IPS DF 6.9 (cell line): ENCODE data around the gene C2.

Experiments
- DNase-seq: peaks from one replicate; pipeline ENCODE4 v3.0.0-alpha.2; 2013; ENCODE audit warnings: low read depth, low spot score
- H3K27ac ChIP-seq: one replicate; pipeline ENCODE4 v1.5.1; 2013; ENCODE audit warnings: low read length, control low read depth
- H3K27me3 ChIP-seq: 2 replicates; pipeline ENCODE4 v1.6.1; 2013; ENCODE audit warnings: mild to moderate bottlenecking, low read length; ENCODE audit not compliant: control insufficient read depth, insufficient read depth
- H3K36me3 ChIP-seq: 2 replicates; pipeline ENCODE4 v1.6.1; 2013; ENCODE audit warnings: low read length; ENCODE audit not compliant: control insufficient read depth, insufficient read depth
- H3K4me1 ChIP-seq: 2 replicates; pipeline ENCODE4 v1.6.1; 2013; ENCODE audit warnings: low read length; ENCODE audit not compliant: control insufficient read depth, insufficient read depth
- H3K4me3 ChIP-seq: 2 replicates; pipeline ENCODE4 v1.5.1; 2013; ENCODE audit warnings: mild to moderate bottlenecking, low read length
- H3K9me3 ChIP-seq: 2 replicates; pipeline ENCODE4 v1.6.1; 2013; ENCODE audit warnings: low read length, inconsistent platforms; ENCODE audit not compliant: control insufficient read depth, insufficient read depth
- WGBS: extraction: QIAGEN DNeasy Blood & Tissue Kit; methylation state at CpG from one replicate; pipeline ENCODE4 v1.1.7; 2013; ENCODE audit warnings: mixed read lengths, missing lambda C conversion rate; ENCODE audit not compliant: insufficient read length, insufficient coverage; 5-methylcytosine and 5-hydroxymethylcytosine counted together

The C2 gene

GRCh38 chr6:31886541-31886991 lies 41.0 kb upstream of the C2 start:
- WGBS, result no CpG with 5 or more reads among the region's 18 CpGs
- Histone ChIP-seq H3K4me1 (no peaks in the 10 kb centered on the region), H3K27ac (no peak overlapping the region), H3K9me3 (no peaks in the 10 kb centered on the region), H3K36me3 (peaks cover 58% of the 10 kb centered on the region), H3K27me3 (no peaks in the 10 kb centered on the region), H3K4me3 (no peak overlapping the region)
- no peak for DNase-seq

- peaks cover 58% of the 10 kb centered on the region for H3K36me3 ChIP-seq
- no peaks in the 10 kb centered on the region for H3K9me3 ChIP-seq
- no peaks in the 10 kb centered on the region for H3K4me1 ChIP-seq
- no peaks in the 10 kb centered on the region for H3K27me3 ChIP-seq
- no CpG with 5 or more reads among the region's 19 CpGs for WGBS
- H3K4me3 ChIP-seq, result no peak overlapping the region
- H3K27ac ChIP-seq, result no peak overlapping the region
- no peak for DNase-seq
These were observed 40.1 kb upstream of the C2 start for GRCh38 chr6:31887173-31888007.

GRCh38 chr6:31888276-31889258 lies 39.0 kb upstream of the C2 start:
- Histone ChIP-seq H3K9me3 (no peaks in the 10 kb centered on the region), H3K27ac (no peak overlapping the region), H3K4me1 (no peaks in the 10 kb centered on the region), H3K36me3 (peaks cover 56% of the 10 kb centered on the region), H3K27me3 (no peaks in the 10 kb centered on the region), H3K4me3 (no peak overlapping the region)
- no CpG with 5 or more reads among the region's 43 CpGs for WGBS
- no peak for DNase-seq

DNA sequence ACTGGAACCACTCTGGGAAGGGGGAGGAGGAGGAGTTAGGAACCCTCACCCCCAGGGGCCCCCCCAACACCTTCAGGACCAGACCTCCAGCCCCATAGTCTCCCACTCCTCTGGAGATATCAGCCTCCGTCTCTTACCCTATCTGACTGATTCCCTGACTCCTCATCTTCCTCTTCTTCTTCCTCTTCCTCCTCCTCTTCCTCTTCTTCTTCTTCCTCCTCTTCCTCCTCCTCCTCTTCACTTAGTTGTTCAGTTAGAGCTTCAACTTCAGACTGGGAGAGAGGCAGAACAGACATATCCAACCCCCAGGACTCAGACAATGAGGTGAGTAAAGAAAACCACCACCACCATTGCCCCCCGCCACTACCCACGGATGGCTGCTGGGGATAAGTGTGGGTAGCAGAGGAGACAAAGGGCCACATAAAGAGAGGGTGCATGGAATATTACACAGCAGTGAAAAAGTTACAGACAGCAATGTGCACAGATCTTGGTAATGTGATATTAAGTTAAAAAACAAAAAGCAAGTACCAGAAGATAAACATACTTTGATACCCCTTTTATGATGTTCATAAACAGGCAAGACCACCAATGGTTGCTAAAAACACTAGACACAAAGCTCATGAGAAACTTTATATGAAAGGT lies 38.1 kb upstream of the C2 start:
- peaks cover 50% of the 10 kb centered on the region for H3K36me3 ChIP-seq
- H3K9me3 ChIP-seq, result no peaks in the 10 kb centered on the region
- no CpG with 5 or more reads among the region's 3 CpGs for WGBS
- no peak for DNase-seq
- no peaks in the 10 kb centered on the region for H3K4me1 ChIP-seq
- H3K4me3 ChIP-seq, result no peak overlapping the region
- no peaks in the 10 kb centered on the region for H3K27me3 ChIP-seq
- no peak overlapping the region for H3K27ac ChIP-seq

GRCh38 chr6:31892821-31893220 lies 34.7 kb upstream of the C2 start:
- WGBS, result no CpG with 5 or more reads among the region's 6 CpGs
- DNase-seq, result no peak
- Histone ChIP-seq H3K4me3 (no peak overlapping the region), H3K9me3 (no peaks in the 10 kb centered on the region), H3K27ac (no peak overlapping the region), H3K4me1 (no peaks in the 10 kb centered on the region), H3K36me3 (peaks cover 32% of the 10 kb centered on the region), H3K27me3 (no peaks in the 10 kb centered on the region)

DNA sequence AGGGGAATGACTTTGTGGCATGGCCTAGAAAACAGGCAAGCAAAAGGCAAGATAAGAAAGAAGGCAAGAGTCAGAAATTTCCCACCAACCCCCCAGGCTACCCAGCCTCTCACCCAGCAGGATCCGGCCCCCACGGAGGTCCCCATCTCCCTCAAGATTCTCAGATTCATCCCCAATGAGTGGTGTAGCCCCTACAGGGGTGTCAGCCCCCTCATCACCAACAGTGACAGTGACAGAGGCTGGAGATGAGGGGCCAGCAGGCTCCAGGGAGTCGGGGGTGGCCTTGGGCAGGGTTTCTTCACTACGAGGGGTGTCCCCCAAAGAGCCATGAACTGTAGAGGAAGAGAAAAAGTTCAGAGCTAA lies 31.0 kb upstream of the C2 start:
- H3K36me3 ChIP-seq, result peaks cover 21% of the 10 kb centered on the region
- H3K27me3 ChIP-seq, result no peaks in the 10 kb centered on the region
- WGBS, result no CpG with 5 or more reads among the region's 4 CpGs
- H3K4me3 ChIP-seq, result peak overlapping the region; percentile 87; the same call in 1 of the 2 replicates
- no peak overlapping the region for H3K27ac ChIP-seq
- peaks cover 7% of the 10 kb centered on the region for H3K4me1 ChIP-seq
- H3K9me3 ChIP-seq, result no peaks in the 10 kb centered on the region
- no peak for DNase-seq

- Histone ChIP-seq H3K4me1 (peaks cover 7% of the 10 kb centered on the region), H3K4me3 (peak overlapping the region; percentile 87), H3K9me3 (no peaks in the 10 kb centered on the region), H3K36me3 (peaks cover 21% of the 10 kb centered on the region), H3K27ac (no peak overlapping the region), H3K27me3 (no peaks in the 10 kb centered on the region)
- DNase-seq, result no peak
- WGBS, result no CpG with 5 or more reads among the region's 62 CpGs
These were observed 30.5 kb upstream of the C2 start for GRCh38 chr6:31896856-31897611.

- Histone ChIP-seq H3K36me3 (peaks cover 13% of the 10 kb centered on the region), H3K4me1 (peaks cover 7% of the 10 kb centered on the region), H3K9me3 (no peaks in the 10 kb centered on the region), H3K27ac (no peak within 1 kb of the TSS), H3K4me3 (peak within 1 kb of the TSS; percentile 87), H3K27me3 (no peaks in the 10 kb centered on the region)
- DNase-seq, result no peak
- no CpG with 5 or more reads among the region's 49 CpGs for WGBS
These were observed 29.7 kb upstream of the C2 start, which contains the start of gene EHMT2 for GRCh38 chr6:31897612-31898382. Gene EHMT2 (minus strand): TSS chr6:31897698. CDS start chr6:31897677, 21 bp downstream.

DNA sequence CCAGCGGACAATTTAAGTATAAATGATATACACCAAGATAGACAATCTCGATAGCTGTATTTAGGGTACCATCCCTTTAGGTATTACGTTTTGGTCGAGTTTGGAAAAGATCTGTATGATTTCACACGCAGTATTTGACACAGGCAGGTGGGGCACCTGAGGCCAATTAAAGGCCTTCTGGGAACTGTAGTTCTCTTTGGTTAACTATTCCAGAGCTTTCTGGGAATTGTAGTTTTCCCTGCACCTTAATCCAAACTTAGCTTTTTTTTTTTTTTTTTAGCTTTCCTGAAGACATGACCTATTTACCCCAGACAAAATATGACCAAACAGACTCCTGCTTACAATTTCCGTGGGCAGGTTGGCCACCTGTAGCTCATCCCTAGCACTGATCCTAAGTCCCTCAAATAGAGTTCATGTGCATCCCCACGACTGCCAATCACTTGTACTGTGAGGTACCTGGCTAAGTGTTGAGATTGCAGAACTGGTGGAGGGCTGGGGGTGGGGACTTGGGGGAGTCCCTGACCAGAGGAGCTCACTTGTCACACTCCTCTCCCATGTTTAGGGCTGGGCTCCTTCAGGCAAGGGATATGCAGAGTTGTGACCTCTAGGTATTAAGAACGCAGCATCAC lies 29.0 kb upstream of the C2 start:
- Histone ChIP-seq H3K27ac (no peak overlapping the region), H3K9me3 (no peaks in the 10 kb centered on the region), H3K36me3 (peaks cover 8% of the 10 kb centered on the region), H3K4me1 (peaks cover 7% of the 10 kb centered on the region), H3K4me3 (peak overlapping the region; percentile 87), H3K27me3 (no peaks in the 10 kb centered on the region)
- DNase-seq, result no peak
- WGBS, result no CpG with 5 or more reads among the region's 8 CpGs
